Keratinocyte (primary cell): Measurements from ENCODE around the gene HABP4.

Experiments
- CTCF ChIP-seq, 3 experiments: IDR thresholded peaks in 1 of 3; conservative IDR thresholded peaks in 1 of 3; optimal IDR thresholded peaks in 1 of 3; 2 replicates in 2 of 3; 3 replicates in 1 of 3; pipeline versions ENCODE3 to v1.5.1; 2011; ENCODE audit warnings: low read length in 3 of 3, mild to moderate bottlenecking in 3 of 3, moderate library complexity in 2 of 3, control low read depth in 1 of 3, inconsistent platforms in 1 of 3; ENCODE audit not compliant: insufficient read depth in 2 of 3; ENCODE audit errors: extremely low read depth in 1 of 3
- EZH2 ChIP-seq: IDR thresholded peaks from one replicate; pipeline ENCODE4 v1.6.1; 2012; ENCODE audit warnings: inconsistent platforms, mild to moderate bottlenecking, low read length, moderate library complexity

GRCh38 chr9:96500696-96501632 lies 51.0 kb downstream of the HABP4 start:
- no peak for TF ChIP-seq CTCF (optimal IDR thresholded peaks at IDR 0.05 in 1 of 3, IDR thresholded peaks at IDR 0.05 in 1 of 3, conservative IDR thresholded peaks at IDR 0.05 in 1 of 3; ENCODE audit: extremely low read depth in 1 of 3, insufficient read depth in 2 of 3, low read length in 3 of 3)
- no peak for TF ChIP-seq EZH2
